GM19328 (cell line): ENCODE measurements around the gene COL15A1.

Experiments used
- ATAC-seq: cut with Tn5 transposase; IDR thresholded peaks from one replicate; pipeline ENCODE4 v1.9.1; 2021; ENCODE audit warnings: mild to moderate bottlenecking, moderate library complexity; ENCODE audit not compliant: unreplicated experiment

Gene COL15A1

GRCh38 chr9:98915599-98915998 lies 28.1 kb upstream of the COL15A1 start:
- ATAC-seq = no peak

GRCh38 chr9:98916660-98917059 lies 27.0 kb upstream of the COL15A1 start:
- ATAC-seq = no peak

- no peak for ATAC-seq
Measured at GRCh38 chr9:98917746-98918487, 25.8 kb upstream of the COL15A1 start.

GRCh38 chr9:98921732-98922131 lies 22.0 kb upstream of the COL15A1 start:
- ATAC-seq = no peak

GRCh38 chr9:98922721-98923435 lies 20.8 kb upstream of the COL15A1 start:
- no peak for ATAC-seq

GRCh38 chr9:98923451-98924123 lies 20.1 kb upstream of the COL15A1 start:
- ATAC-seq = no peak

- no peak for ATAC-seq
Measured at GRCh38 chr9:98924946-98925820, 18.5 kb upstream of the COL15A1 start.

GRCh38 chr9:98925956-98926355 lies 17.8 kb upstream of the COL15A1 start:
- ATAC-seq = no peak

GRCh38 chr9:98927724-98928123 lies 16.0 kb upstream of the COL15A1 start:
- no peak for ATAC-seq

GRCh38 chr9:98929071-98929470 lies 14.6 kb upstream of the COL15A1 start:
- ATAC-seq = no peak

- no peak for ATAC-seq
Measured at GRCh38 chr9:98929895-98930341, 13.8 kb upstream of the COL15A1 start.

- no peak for ATAC-seq
Measured at GRCh38 chr9:98930792-98931191, 12.9 kb upstream of the COL15A1 start.

GRCh38 chr9:98931600-98932389 lies 11.9 kb upstream of the COL15A1 start:
- no peak for ATAC-seq

GRCh38 chr9:98933185-98933584 lies 10.5 kb upstream of the COL15A1 start:
- no peak for ATAC-seq

GRCh38 chr9:98933890-98934289 lies 9.8 kb upstream of the COL15A1 start:
- ATAC-seq = no peak

- ATAC-seq = no peak
Measured at GRCh38 chr9:98935071-98935505, 8.6 kb upstream of the COL15A1 start.

- no peak for ATAC-seq
Measured at GRCh38 chr9:98940276-98940675, 3.4 kb upstream of the COL15A1 start.

- ATAC-seq = no peak
Measured at GRCh38 chr9:98941946-98942523, 1.7 kb upstream of the COL15A1 start.

- ATAC-seq = no peak
Measured at GRCh38 chr9:98942906-98943681, 613 bp upstream of the COL15A1 start.
